Activated CD8-positive, alpha-beta memory T cell treated with anti-CD3 and anti-CD28 coated beads for 36 hours (primary cell): ENCODE measurements around the gene GCA. TPM values are rescaled to one million over a fixed set of nuclear protein-coding genes. Genes with fewer than 3 reads are reported as not detected.

ENCODE experiments used
- CTCF ChIA-PET: fragments of 350-600 bp; sonication (Branson Sonifier 250); formaldehyde crosslinking; loops from one replicate; lab custom pipeline; 2021; ENCODE audit warnings: antibody characterized with exemption; lab: Charles Lee
- POLR2A ChIA-PET: fragments of 350-600 bp; sonication (Branson Sonifier 250); formaldehyde crosslinking; loops from one replicate; lab custom pipeline; 2021; ENCODE audit warnings: antibody characterized with exemption; lab: Charles Lee
- total RNA-seq, 2 experiments: library from RNA; stranded (reverse); gene quantifications; one replicate each; pipeline ENCODE4 v1.2.3, GENCODE V29; 2021

GCA gene, protein sequence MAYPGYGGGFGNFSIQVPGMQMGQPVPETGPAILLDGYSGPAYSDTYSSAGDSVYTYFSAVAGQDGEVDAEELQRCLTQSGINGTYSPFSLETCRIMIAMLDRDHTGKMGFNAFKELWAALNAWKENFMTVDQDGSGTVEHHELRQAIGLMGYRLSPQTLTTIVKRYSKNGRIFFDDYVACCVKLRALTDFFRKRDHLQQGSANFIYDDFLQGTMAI
- total RNA-seq: 10 to 100 TPM; 15.7 to 16.6 TPM

DNA sequence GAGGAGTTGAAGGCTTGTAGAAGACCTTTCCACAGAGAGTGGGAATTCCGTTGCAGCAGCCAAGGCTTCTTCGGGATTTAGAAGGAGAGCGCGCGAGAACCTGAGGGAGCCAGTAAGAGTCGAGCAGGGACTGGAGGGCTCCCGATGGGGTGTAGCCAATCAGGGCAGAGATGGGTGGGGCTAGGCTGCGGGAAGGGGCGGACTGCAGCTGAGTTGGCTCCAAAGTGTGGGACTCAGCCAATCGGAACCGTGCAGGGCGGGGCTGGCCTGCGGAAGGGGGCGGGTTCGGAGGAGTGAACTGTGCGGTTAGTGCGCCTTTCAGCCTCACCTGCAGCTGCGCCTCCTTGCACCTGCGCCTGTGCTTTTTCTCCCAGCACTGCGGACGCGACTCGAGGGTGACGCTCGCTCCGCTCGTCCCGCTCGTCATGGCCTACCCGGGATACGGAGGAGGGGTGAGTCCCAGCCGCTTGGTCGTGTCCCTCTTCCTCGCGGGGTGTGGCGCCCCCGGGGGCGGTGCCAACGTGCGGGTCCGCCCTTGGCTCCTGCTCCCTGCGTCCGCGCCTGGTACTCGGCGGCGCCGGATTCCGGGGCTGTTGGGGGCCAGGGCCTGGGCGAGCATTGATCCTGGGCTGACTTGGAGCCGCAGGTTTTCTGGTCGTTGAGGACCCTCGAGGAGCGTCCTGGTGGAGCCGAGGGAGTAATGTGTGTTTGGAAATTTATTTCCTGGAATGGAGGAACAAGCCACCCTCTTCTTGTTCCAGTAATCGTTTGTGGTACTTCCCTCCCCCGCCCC is at the start of gene GCA:
TSS of gene GCA (plus strand) at position 309 of the 793 bp plus-strand sequence. CDS start at position 426, 117 bp downstream.
- POLR2A ChIA-PET: no interaction called here
- CTCF ChIA-PET: no interaction called here

DNA sequence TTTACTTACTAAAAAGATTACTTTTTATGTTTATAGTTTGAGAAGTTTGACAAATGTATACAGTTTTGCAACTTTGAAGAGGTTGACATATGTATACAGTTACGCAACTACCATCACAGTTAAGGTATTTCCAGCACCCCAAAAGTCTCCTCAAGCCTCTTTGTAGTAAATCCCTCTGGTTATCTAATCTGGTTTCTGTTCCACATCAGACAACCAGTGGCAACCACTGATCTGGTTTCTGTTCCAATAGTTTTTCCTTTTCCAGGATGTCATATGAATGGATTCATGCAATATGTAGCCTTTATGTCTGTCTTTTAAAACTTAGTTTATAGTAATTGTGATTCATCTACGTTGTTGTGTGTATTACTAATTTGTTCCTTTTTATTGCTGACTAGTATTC is 48.9 kb upstream of the GCA start:
- CTCF ChIA-PET: interaction anchor here (6.3 kb wide), 1 partner anchor 74 kb away, joined by 34 read pairs; no protein-coding TSS in a partner anchor
- POLR2A ChIA-PET: no interaction called here

DNA sequence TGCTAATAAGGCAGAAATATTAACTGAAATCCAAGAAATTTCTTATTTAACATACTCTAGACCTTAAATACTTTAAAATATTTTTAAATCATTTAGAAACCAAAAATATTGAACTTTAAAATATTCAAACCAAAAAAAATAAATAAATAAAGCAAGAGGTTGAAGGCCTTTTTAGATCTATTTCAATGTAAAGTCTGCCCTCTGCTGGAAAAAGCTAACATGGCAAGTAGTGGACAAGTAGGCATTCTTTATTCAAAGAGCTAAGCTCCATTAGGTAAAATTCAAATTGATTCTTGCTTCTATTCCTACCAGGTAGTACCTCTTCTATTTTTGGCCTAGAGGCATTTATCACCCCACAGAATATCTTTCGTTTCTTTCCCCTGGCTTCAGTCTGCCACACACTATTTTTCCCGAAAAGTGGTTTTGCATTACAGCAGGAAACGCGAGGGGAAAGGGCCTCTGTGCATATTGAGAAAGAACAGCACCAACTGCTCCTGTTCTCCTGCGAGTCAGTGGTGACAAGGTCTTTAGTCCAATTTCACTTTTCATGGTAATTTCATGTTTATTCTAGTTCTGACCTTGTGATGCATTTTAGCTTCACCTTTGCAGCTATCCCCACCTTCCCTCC is 45.9 kb upstream of the GCA start:
- POLR2A ChIA-PET: no interaction called here
- CTCF ChIA-PET: interaction anchor here (1.0 to 6.3 kb wide), 11 partner anchors 11 to 712 kb away, joined by 3 to 34 read pairs (median 4); partner anchors contain the start of gene IFIH1

DNA sequence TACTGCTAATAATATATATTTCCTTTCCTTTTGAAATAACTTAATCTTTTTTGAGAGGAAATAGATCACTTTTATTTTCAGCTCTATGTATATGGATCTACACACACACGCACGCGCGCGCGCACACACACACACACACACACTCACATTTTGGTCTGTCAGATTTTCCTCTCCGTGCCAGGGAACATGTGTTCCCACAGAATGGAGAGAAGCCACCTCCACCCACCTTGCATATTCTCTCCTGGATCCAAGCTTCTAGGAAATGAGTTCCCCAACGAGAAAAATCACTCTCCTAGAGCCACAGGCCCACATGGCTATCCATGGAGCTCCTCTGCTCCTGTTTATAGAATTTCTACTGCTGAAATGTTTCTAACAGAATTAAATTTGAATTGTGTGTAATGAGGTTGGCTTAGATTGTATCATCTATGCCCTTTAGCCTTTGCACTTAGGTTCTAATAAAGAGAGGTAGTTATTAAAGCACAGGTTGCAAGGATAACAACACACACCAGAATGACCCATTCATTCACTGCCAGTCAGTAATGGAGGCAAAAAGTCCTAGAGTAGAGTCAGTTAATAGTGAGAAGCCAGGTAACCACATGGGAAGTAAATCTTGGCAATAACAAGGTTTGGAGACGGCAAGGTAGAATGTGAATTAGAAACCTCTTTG is 45.1 kb upstream of the GCA start:
- POLR2A ChIA-PET: no interaction called here
- CTCF ChIA-PET: interaction anchor here (1.0 to 6.3 kb wide), 8 partner anchors 10 to 712 kb away, joined by 3 to 34 read pairs (median 4); partner anchors contain the start of gene IFIH1

DNA sequence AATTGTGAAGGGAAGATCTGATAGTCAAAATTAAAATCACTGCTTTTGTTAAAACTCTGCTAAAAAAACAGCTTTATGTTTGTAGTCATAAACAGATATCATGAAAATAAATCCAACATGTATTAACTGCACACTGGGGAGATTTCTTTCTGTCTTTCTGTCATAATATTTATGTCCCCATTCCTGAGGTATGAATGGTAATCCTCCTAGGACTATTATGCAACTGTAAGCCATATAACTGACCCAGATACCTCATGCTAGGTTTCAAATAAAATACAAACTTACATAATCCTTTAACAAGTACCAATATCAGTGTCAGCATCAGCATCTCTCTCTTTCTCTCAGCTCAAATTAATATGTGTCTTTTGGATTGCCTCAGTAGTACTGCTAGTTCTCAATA is 43.7 kb upstream of the GCA start:
- ChIA-PET POLR2A (no interaction called here), CTCF (interaction anchor here (3.4 kb wide), 1 partner anchor 80 kb away, joined by 24 read pairs; no protein-coding TSS in a partner anchor)

DNA sequence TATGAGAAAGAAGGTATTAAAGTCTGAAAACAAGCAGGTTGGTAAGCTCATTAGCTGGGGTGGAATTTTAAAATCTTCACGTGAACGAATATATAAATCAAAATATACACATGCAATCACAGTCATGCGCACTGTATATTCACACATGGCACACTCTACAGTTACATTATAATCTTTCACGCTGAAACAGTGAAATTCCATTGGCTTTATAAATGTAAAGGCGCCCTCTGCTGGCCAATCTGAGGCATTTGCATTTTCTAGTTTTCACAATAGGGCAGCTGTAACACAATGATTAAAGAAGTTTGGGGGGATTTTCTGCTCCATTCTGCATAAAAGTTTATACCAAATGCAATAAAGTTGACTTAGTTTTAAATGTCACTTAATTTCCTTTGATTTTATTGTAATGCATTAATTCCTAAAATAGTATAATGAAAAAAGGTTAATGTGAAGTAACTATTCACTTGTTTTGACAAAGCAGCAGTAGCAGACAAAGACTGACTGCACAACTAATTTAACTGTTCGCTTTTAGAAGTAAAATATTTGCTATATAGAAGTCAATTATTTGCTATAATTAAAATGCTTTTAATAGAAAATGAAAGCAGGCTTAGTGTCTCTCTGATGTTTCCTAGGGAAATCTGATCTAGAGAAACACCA is 42.7 kb upstream of the GCA start:
- ChIA-PET POLR2A (no interaction called here), CTCF (interaction anchor here (1.0 to 3.4 kb wide), 3 partner anchors 11 to 148 kb away, joined by 3 to 24 read pairs (median 4); no protein-coding TSS in a partner anchor)

DNA sequence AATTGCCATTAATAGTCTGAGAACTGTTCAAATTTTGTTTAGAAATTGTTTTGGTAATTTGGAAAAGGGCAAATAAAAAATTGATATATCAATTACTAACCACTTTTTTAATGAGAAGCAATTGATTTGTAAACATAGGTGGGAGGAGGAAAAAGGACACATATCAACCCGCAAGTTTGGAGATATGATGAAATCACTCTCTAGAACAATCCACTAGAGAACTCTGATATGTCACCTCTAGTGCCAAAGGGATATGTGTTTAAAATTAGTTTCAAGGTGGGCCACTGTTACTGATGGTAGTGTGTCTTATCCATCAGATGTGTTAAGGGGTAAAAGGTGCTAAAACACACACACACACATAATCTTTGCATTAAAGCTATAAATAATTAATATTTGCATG is 42.1 kb upstream of the GCA start:
- CTCF ChIA-PET: interaction anchor here (1.0 to 3.4 kb wide), 3 partner anchors 11 to 149 kb away, joined by 3 to 24 read pairs (median 4); no protein-coding TSS in a partner anchor
- POLR2A ChIA-PET: no interaction called here

DNA sequence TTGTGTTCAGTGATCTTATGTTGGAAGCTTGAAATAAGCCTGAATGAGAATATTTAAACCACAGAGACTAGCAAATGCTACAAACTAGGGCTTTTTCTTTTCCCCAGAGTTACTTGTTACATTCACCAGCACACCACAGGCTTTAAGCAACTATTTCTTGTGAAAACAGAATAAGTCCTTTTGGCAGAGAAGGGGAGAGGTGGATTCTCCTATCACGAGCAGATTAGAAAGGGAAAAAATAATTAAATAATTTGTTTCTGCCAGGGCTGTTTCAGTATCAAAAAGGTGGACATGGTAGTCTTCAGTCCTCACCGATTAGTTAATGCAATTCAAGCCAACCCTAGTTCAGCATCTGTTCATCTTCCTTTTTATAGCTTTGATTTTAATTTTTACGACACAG is 38.0 kb upstream of the GCA start:
- ChIA-PET CTCF (no interaction called here), POLR2A (no interaction called here)

DNA sequence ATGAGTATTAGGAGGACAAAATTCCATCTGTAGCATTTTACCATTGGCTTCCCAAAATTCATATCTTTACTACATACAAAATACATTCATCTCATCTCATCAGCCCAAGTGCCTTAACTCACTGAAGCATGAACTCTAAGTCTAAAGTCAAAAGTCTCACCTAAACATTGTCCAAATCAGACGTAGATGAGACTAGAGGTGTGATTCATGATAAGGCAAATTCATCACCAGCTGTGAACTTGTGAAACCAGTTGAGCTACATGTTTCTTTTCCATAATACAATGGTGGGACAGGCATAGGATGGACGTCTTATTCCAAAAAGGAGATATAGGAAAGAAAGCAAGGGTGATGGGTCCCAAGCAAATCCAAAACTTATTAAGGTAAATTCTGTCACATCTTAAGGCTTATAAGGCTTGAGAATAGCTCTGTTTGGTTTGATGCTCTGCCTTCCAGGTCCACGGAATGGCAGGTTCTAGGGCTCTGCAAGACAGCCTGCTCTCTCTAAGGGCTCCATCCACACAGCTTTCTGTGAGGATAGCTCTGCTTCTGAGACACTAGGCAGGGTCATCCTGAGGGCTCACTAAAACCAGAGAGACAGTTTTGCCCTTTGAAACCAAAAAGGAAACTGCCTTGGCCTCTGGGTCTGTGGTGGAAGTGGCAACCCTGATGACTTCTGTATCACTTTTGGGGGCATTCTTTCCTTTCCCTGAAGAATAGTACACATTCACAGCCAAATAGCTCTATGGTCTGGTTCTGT is 35.0 kb upstream of the GCA start:
- ChIA-PET CTCF (interaction anchor here (1.0 kb wide), 1 partner anchor 10 kb away, joined by 3 read pairs; no protein-coding TSS in a partner anchor), POLR2A (no interaction called here)

DNA sequence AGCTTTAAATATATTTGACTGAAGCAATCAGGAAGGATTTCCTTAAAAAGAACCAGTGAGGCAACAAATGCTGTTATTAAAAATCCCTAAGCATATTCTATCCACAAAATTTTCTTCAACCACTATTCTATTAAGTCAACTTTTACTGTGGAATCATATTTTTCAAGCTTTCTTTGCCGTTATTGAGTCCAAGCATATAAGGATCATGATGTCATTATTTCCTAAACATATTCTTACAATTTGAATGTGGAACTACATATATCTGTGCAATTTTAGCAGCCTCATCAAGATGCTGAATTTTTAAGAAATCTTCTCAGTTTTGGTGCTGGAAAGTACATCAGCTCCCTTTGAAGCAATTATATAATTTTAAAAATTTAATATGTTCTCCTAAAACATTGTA is 31.1 kb upstream of the GCA start:
- CTCF ChIA-PET: interaction anchor here (0.7 kb wide), 1 partner anchor 12 kb away, joined by 3 read pairs; no protein-coding TSS in a partner anchor
- POLR2A ChIA-PET: no interaction called here

DNA sequence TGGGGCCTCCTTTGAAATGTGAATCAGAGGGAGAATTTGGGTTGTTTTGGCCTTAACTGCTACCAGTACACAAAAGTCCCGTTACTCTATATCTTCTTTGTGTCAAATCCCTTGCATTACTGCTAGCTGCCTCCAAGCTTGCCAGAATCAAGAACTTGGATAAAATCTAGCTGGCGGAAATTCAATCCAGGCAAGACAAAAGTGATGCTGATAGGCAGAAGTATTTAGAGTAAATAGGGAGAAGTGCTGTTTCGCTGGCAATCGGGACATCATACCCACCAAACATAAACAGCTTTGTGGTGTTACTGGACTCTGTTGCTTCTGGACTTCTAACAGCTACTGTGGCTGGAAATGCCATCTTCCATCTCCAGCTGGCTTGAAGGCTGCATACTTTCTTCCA is 28.0 kb upstream of the GCA start:
- CTCF ChIA-PET: interaction anchor here (1.1 kb wide), 1 partner anchor 17 kb away, joined by 3 read pairs; no protein-coding TSS in a partner anchor
- POLR2A ChIA-PET: no interaction called here

DNA sequence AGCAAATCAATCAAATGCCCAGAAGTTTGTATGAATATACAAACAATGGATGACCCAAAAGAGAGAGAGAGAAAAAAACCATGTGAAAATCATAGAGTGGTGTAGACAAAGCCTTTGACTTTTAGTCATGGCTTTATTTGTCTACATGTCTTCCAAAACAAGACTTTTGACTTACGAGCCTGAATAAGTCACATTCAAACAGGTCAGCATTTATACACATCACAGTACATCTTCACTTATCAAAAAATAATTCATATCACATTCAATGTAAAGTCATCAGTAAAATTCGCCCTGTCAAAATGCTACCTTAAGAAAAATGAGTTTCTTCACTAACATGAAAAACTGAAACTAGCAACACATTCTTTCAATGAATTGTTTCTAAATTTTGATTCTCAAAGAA is 27.3 kb upstream of the GCA start:
- POLR2A ChIA-PET: no interaction called here

DNA sequence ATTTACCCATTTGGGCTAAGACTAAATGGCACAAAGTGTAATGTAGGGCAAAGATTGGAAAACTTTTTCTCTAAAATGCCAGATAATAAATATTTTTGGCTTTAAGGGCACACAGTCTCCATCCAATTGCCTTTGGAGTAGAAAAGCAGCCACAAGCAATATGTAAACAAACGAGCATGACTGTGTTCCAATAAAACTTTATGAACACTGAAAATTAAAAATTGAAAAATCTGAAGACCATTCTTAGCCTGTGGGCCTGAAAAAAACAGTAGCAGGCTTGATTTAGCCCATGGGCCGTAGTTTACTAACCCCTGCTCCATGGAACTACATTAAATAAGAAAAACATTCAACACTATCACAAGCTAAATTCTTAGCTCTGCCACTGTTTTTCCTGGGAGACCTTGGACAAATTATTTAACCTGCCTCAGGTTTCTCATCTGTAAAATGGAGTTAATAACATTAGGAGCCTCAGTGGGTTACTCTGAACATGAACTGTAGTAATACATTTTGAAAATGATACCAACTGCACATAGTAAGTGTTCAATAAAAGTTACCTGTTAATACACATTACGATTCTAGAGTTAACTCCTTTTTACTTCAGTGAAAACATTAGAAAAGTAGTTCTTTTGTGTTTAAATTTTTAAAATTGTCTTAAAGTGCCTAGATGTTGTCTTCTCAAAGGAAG is 26.7 kb upstream of the GCA start:
- CTCF ChIA-PET: interaction anchor here (1.5 kb wide), 1 partner anchor 19 kb away, joined by 4 read pairs; no protein-coding TSS in a partner anchor

More for the DNA sequence above, 27.3 kb upstream of the GCA start:
- CTCF ChIA-PET: no interaction called here

DNA sequence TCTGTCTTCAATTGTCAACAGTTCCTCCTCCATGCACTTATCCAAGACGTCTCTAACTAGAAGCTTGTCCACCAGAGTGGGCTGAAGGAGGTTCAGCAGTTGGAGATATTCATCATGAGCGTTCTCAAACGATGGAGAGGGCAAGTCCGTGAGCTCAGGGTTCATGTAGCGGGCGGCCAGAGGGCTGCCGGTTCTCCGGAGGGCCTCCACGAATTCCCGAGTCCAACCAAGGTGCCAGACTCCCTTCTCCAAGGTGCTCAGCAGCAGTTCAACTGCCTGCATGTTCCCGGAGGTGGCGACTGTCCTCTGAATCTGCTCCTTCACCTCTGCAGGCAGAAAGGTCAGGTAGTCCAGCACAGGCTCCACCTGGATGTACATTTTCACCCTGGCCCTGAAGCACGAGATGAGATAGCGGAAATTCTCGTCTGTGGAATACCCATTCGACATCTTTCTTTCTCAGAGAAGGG is 26.0 kb upstream of the GCA start:
- CTCF ChIA-PET: interaction anchor here (0.8 to 1.5 kb wide), 2 partner anchors 20 to 336 kb away, joined by 3 to 4 read pairs; no protein-coding TSS in a partner anchor
- POLR2A ChIA-PET: interaction anchor here (0.6 to 0.8 kb wide), 2 partner anchors 28 to 1201 kb away, joined by 3 read pairs; no protein-coding TSS in a partner anchor

More for the DNA sequence above, 26.7 kb upstream of the GCA start:
- POLR2A ChIA-PET: interaction anchor here (0.6 to 0.8 kb wide), 2 partner anchors 29 to 1201 kb away, joined by 3 read pairs; no protein-coding TSS in a partner anchor

DNA sequence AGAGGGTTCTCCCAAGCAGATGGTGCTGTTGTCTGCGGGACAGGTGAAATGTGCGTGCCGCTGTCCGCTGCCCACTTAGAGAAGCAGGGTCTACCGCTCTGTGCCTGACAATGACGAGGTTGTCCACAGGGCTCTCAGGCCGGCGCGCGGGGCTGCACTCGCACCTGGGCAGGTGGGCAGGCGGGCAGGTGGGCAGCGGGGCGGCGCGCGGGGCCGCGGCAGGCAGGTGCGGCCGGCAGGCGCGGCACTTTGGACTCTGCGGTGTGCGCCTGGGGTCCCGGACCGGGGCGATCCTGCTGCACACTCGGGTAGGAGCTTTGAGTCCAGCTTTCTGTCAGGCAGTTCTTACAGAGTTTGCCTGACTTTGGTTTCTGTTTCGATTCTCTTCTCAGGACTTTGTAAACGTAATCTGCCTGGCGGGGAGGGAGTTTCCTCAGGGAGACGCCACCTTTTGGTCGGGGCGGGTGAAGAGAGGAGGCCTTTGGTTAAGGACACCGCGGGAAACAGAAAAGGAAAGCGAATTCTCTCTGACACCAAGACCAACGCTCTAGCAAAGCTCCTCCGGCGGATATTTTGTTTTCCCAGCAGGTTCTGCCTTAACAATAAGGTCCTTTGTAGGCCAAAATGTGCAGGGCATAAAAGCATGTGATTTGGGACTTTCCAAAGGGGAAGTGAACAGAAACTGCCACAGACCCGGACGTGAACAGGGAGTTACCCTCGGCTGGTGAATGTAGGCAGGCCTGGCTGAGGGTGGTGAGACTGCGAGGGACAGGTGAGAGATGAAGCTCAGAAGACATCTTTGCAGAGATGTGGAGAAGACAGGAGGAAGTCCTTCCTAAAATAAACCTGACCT is 25.4 kb upstream of the GCA start, which contains the start of gene IFIH1:
TSS of gene IFIH1 (minus strand) at position 357 of the 853 bp plus-strand sequence. CDS start 377 bp downstream, outside the sequence.
- ChIA-PET CTCF (interaction anchor here (0.6 to 1.5 kb wide), 4 partner anchors 20 to 1261 kb away, joined by 3 to 4 read pairs (median 3); no protein-coding TSS in a partner anchor), POLR2A (no interaction called here)
